NB4 (cell line): ENCODE results near the gene ATP6V1C2.

Experiments
- MYC ChIP-seq: IDR thresholded peaks from 2 replicates; pipeline ENCODE4 v1.6.1; 2011; ENCODE audit warnings: low read depth, low read length
- POLR2A ChIP-seq: IDR thresholded peaks from 2 replicates; pipeline ENCODE4 v1.6.1; 2011; ENCODE audit warnings: mild to moderate bottlenecking; ENCODE audit not compliant: insufficient read length; ENCODE audit errors: extremely low read depth
- TF ChIP-seq, protein P1 (sequence below): IDR thresholded peaks from one replicate; pipeline ENCODE4 v1.5.1; 2012; ENCODE audit warnings: low read depth, low read length

- TF ChIP-seq, protein P1, sequence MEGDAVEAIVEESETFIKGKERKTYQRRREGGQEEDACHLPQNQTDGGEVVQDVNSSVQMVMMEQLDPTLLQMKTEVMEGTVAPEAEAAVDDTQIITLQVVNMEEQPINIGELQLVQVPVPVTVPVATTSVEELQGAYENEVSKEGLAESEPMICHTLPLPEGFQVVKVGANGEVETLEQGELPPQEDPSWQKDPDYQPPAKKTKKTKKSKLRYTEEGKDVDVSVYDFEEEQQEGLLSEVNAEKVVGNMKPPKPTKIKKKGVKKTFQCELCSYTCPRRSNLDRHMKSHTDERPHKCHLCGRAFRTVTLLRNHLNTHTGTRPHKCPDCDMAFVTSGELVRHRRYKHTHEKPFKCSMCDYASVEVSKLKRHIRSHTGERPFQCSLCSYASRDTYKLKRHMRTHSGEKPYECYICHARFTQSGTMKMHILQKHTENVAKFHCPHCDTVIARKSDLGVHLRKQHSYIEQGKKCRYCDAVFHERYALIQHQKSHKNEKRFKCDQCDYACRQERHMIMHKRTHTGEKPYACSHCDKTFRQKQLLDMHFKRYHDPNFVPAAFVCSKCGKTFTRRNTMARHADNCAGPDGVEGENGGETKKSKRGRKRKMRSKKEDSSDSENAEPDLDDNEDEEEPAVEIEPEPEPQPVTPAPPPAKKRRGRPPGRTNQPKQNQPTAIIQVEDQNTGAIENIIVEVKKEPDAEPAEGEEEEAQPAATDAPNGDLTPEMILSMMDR, result peak; percentile 60
- TF ChIP-seq POLR2A, result no peak
- TF ChIP-seq MYC, result no peak
Measured at GRCh38 chr2:10787176-10787968, 65.9 kb downstream of the ATP6V1C2 start.
